HG02870 (cell line): ENCODE results near the gene JMJD1C.

Source experiments
- ATAC-seq: cut with Tn5 transposase; IDR thresholded peaks from one replicate; pipeline ENCODE4 v1.9.1; 2021; ENCODE audit warnings: mild to moderate bottlenecking, moderate library complexity; ENCODE audit not compliant: unreplicated experiment

JMJD1C gene

DNA sequence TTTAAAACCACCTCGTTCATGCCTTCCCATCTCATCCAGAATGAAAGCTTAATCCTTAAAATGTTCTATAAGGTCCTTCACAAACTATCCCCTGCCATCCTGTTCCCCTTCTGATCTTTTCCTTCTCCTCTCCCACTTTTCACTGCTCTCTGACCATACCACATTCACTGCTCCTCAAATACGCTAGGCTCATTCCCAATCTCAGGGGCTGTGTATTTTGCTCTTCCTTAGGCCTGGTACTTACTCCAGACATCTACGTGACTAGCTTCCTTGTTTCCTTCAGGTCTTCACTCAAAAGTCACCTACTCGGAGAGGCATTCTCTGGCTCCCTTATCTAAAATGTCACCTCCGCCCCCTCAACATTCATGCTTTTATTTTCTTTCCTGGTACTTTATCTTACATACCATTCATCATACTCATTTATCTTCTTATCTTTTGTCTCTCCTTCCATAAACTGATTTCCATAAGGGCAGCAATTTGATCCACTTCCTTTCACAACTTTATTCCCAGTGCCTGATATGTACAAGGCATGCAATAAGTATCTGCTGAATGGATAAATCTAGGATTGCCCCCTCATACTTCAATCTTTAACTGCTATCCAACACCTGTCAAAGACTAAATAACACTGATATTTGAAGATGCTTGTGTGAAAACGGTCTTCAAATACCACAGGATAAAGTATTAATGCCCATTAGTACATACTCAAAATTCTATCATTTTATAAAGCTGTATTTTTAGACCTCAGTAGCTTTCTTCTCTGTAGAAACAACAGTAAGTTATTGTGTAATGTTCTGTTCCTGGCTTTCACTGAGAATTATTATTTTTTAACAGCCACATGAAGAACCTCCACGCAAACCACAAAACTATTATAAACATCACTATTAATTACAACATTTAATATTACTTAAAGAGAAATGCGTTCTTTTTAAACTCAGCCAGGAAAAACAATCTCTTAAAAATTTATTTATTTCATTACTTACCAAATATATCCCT lies 27.0 kb downstream of the JMJD1C start:
- no peak for ATAC-seq

DNA sequence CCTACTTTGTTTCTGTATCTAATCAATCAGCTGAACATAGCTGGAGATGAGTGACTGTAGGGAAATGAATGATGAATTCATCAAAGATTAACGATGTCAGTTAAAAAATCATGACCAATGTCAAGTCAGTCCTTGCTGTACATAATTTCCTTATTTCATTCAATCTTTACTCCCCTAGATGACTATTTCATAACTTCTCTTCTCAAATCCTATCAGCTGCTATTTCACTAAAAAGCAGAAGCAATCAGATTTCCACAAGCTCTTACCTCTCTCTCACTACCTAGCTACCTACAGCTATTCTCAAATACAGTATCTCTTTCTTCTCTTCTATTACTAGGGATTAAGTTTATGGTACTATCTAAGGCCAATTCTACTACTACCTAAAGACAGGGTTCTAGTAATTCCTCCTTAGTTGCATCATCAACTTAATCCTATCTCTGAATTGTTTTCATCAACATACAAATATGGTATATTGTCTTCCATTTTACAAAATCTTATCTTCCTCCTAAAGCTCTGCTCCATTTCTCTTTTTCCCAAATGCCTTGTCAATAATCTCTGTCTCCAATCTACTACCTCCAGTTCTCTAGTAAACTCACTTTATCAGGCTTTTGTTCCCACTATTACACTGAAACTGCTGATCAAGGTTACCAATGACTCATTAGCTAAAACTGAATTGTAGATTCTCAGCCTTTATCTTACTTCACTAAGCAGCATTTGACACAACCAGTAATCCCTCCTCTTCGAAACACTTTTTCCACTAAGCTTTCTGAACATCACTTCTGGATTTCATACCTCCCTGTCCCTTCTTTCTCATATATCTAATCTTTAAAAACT lies 28.4 kb downstream of the JMJD1C start:
- no peak for ATAC-seq

DNA sequence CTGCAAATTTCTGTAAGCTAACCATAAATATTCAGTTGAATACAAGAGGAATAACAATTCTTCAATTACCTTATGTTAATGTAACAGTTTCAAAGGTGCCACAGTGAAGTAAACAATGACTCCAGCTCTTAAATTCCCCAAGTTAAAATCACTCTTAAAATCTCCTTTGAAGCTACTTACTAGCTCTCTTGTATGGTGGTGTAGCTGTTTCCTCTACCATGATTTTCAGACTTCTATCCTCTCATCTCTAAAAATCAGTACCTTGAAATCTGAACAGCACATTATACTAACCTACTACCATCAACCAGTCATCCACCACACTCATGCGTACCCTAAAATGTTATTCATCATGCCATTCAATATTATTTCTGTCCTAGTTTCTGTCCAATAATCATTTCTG lies 29.6 kb downstream of the JMJD1C start:
- ATAC-seq, result no peak

DNA sequence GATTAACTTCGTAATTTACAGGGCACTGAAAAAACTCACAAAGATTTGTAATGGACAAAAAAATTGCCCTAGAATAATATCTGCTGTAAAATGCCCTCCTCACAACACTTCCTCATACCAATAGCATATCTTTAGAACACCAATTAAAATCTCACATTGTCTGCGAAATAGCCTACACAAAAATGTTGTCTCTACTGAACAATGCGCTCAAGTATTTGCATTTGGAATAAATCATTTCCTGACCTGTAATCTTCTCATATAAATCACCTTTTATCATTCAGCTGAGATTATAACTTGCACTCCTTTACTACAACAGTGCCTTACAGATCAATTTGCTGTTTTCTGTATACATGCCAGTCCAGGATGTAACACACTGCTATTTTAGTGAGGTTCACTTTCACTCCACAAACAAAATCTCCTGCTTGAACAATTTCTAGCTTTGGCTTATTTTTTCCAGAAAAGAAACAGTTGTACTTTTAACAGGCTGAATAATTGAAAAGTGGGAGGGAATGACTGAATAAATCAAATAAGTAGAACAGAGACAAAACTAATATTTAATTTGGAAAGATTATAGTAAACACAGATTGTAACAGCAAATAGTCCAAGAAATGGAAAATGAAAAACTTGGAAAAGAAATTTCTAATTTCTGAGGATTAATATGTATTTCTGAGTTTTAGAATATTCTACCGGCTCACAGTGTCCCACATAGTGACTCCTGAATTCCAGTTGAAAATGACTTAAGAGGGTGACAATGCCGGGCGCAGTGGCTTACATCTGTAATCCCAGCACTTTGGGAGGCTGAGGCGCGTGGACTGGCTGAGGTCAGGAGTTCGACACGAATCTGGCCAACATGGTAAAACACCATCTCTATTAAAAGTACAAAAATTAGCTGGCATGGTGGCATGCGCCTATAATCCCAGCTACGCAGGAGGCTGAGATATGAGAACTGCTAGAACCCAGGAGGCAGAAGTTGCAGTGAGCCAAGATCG lies 30.6 kb downstream of the JMJD1C start:
- ATAC-seq, result no peak

DNA sequence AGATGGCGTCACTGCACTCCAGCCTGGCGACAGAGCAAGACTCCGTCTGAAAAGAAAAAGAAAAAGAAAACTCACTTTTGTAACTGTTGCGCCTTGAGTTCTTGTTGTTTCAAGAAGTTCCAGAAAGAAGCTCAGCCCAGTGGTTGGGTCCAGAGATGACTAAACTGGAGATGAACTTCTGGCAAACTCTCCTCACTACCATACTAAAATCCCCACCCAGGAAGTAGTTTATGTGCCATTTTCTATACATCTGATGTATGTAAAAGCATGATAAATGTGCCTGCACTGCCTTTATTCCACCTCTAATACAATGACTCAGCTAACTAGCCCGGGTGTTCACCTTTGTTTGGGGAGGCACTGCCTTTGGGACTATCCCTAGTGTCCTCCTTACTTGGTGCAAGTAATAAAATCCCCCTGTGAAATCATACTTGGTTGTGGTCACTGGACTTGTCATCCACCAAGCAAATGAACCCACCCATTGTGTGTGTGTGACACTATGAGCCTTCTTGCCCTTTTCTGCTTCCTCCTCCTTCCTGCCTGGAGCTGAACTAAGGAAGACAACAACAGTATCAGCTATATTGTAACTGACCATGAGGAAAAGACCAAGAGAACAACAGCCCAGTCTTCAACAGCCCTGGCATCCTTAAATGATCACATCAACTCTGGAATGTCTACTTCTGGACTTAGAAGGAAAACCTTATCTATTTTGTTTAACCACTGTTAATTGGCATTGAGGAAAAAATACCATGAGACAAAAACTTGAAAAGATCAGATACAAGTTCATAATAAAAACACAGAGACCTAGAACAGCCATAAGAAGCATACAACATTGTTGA lies 33.6 kb downstream of the JMJD1C start:
- peak; percentile 48 for ATAC-seq

DNA sequence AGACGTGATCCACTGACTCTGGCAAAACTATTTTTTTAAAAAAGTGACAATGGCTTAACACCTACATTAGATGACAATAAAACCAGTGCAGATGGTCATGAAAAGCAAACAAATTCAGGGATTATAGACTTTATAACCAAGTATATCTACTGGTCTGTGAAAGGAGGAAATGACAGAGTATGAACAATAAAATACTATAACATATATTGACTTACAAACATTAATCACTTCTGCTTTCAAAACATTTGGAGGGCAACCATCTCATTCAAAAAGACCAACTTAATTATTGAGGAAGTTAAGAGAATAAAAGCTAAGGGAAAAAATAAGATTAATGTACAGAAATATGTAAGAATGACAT lies 34.8 kb downstream of the JMJD1C start:
- ATAC-seq, result no peak

DNA sequence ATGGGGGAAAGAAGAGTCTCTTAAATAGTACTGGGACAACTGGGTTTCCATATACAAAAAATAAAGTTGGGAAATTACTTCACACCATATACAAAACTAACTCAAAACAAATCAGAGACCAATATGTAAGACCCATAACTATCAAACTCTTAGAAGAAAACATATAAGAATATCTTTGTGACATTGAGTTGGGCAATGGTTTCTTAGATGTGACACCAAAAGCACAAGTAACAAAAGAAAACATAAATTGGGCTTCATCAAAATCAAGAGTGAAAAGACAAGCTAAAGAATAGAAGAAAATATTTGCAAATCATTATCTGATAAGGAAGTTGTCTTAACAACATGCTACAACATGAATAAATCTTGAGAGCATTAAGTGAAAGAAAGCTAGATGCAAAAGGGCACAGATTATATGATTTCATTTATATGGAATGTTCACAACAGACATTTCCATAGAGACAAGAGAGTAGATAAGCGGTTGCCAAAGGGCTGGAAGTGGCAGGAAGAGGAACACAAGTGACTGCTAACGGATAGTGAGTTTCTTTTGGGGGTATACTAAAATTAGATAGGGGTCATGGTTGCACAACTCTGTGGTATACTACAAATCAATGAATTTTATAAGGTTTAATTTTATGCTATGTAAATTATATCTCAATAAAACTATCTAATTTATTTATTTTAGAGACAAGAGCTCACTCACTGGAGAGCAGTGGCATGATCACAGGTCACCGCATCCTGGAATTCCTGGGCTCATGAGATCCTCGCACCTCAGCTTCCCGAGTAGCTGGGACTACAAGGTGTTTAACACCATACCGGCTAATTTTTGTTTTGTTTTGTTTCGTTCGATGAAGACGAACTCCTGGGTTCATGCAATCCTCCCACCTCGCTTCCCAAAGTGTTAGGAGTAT lies 35.4 kb downstream of the JMJD1C start:
- ATAC-seq, result no peak

DNA sequence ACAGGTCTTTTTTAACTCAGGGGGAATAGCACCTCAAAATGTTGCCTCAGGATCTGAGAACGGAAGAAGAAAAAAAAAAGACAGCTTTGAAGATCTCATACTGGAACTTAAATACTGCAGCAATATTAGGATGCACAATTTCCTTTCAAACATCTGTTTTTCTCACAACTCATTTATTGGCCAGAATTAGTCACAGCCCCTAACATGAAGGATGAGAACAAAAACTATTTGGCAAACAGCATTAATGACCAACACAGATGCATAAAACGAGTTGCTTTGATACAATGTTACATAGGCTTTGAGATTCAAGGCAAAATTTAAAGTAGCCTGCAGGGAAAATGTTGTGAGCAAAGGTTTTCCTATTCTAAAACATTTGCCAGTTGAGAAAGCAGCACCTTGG lies 36.5 kb downstream of the JMJD1C start:
- no peak for ATAC-seq

DNA sequence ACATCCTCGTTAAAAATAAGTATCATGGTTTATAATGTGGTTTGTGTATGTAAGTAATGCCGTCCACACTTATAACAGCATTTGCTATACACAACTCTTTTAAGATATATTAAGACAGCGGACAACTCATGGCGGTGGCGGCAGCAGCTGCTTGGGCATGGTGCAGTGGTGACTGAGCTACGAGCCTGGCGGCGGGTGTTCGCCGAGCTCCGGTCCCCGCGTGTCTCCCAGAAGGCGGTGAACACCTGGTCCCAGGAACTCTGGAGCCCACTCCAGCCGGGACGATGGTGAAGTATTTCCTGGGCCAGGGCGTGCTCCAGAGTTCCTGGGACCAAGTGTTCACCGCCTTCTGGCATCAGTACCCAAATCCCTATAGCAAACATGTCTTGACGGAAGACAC lies 38.8 kb downstream of the JMJD1C start:
- no peak for ATAC-seq

DNA sequence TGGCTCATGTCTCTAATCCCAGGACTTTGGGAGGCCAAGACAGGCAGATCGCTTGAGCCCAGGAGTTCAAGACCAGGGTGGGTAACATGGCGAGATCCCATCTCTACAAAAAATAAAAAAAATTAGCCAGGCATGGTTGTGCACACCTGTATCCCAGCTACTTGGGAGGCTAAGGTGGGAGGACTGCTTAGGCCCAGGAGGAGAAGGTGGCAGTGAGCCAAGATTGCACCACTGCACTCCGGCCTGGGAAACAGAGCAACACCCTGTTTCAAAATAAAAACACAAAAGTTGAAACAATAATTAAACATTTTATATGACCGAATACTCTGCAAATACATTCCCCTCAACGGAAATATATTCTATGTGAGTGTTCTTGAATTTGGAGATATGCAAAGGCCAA lies 40.3 kb downstream of the JMJD1C start:
- ATAC-seq, result no peak

DNA sequence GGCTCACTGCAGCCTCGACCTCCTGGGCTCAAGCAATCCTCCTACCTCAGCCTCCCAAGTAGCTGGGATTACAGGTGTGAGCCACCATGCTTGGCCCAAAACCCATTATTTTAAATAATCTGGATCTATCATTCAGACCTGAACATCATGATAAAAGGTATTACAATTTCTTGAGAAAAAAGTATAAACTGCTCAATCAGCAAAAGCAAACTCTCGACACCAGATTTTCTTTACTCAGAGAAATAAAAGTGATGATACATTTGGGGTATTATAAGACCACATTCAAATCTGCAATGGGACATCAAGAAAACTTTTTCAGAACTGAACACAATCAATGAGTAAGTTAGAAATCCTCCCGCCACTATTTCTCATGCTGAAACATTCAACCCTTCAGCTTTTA lies 41.2 kb downstream of the JMJD1C start:
- ATAC-seq, result no peak

DNA sequence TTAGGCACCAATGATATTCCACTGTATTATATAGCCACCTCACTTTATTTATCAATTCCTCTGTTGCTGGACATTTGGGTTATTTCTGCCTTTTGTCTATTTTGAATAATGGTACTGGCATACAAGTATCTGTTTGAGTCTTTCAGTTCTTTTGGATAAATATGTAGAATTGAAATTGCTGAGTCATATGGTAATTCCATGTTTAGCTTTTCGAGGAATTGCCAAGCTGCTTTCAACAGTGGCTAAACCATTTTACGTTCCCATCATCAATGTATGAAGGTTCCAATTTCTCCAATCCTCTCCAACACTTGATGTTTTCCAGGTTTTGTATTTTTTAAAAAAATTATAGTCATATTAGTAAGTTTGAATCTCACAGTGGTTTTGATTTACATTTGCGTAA lies 42.3 kb downstream of the JMJD1C start:
- no peak for ATAC-seq

DNA sequence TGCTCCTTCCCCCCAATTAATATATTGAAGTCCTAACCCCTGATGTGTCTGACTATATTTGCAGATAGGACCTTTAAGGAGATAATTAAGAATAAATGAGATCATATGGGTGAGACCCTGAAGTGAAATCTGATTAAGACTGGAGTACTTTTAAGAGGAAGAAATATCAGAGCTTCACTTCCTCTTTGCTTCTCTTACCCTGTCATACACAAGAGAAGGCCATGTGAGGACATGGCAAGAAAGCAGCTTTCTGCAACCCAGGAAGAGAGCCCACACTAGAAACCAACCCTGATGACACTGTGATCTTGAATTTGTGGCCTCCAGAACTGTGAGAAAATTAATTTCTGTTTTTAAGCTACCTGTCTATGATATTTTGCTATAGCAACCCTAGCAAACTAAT lies 44.2 kb downstream of the JMJD1C start:
- peak; percentile 91 for ATAC-seq

DNA sequence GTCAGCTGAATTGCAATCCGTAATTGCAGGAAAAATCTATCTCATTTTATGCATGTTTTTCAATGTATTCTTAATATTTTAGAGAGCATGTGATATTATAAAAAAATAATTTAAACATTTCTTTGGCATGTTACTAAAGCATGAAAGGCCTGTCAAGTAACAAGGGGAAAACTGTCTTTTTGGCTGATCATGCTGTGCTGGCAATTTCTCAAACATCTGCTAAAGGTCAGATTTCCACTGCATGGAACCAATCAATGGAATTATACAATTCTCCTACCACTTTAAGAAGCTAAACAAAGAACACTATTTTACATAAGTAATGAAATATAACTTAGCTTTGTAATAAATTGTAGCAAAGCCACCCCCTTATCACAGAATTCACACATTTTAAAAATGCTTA lies 49.4 kb downstream of the JMJD1C start:
- no peak for ATAC-seq

DNA sequence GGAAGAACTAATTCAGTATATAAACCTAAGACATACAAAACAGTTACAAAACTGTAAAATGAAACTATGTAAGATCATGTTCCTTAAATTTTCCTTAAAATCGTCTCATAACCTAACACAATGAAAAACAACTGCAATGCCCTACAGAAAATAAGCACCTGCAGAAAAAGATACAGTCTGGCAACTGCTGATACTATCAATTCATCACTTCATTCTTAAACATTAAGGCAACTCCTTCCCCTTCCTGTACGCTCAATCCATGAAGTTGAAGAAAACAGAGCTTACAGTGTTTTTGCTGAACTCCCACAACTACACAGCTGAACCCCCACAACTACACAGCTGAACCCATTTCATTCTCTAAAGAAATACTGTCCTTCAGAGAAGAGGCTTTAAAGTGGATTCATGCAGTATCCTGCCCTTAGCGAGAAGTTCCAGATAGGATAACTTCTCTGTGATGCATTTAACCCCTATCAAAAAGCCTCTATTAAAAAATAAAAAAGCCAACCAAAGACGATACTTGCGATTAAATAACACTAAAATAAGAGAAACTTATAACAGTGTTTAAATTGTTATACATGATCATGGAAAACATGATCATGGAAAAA lies 50.0 kb downstream of the JMJD1C start:
- no peak for ATAC-seq

DNA sequence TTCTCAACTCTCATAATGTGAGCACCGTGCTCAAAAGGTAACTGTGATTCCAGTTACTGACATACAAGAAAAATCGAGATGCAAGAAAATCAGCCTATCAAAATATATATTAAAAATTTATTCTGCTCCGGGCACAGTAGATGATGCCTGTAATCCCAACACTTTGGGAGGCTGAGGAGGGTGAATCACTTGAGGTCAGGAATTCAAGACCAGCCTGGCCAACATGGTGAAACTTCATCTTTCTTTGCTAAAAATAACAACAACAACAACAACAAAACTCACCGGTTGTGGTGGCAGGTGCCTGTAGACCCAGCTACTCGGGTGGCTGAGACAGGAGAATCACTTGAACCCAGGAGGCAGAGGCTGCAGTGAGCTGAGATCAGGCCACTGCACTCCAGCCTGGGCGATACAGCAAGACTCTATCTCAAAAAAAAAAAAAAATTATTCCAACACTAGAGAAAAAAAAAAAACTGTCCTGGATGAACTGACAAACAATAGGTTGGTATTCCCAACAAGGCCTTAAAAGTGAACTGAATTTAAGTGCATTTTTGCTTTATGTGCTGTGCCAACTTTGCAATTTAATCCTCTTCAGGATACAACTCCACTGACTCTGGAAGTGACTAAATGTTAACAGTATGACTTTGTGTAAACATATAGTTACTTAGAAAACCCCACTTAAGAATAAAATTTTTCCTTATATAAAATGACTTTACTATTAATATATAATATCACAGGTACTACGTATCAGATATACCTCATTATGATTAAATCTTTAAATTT lies 51.1 kb downstream of the JMJD1C start:
- ATAC-seq, result no peak

DNA sequence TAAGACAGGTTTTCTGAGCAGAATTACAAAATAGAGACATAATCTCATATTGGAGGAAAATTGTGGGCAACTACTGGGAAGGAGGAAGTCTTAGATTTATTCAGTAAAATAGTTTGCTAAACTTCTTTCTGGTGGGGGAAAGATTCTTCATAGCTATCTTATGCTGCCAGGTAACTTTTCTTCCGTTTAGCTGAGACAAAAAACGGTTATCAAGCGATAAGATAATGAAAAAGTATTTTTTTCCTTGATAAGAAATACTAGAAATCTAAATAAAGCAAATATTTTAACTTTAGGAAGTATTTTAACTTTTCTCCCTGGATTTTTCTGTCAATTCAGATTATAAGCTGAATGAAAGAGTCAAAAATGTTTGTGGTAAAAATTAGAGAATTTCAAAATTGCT lies 52.3 kb downstream of the JMJD1C start:
- ATAC-seq, result no peak

DNA sequence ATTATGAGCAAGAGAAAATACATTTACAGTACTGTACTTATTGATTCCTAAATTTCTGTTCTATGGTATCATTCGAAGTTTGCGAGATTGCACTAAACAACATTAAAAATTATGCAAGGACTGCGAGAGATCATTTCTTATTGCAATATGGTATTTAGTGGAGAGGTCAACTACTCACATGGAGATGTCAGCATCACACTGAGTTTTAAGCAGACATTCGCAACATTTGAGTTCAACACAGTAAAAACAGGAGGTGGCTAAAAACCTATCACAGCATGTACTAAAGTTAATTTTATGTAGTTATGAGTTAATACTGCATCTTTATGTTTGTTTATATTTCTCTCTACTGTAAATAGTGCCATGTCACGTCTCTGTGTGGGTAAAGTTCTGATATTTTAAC lies 53.5 kb downstream of the JMJD1C start:
- no peak for ATAC-seq
